HEK293 (cell line): ENCODE results near the gene ABCA2.

Experiments
- TRIM28 ChIP-seq: IDR thresholded peaks from 2 replicates; pipeline ENCODE4 v1.6.1; 2011; ENCODE audit warnings: low read length, control low read depth, borderline replicate concordance
- ZBTB21 ChIP-seq: fragments of 450-650 bp; formaldehyde crosslinking; IDR thresholded peaks from 2 replicates; pipeline ENCODE4 v1.5.1; 2017; ENCODE audit warnings: missing biosample characterization, missing genetic modification characterization
- ZBTB44 ChIP-seq: fragments of 450-650 bp; IDR thresholded peaks from 2 replicates; pipeline ENCODE4 v1.5.1; 2018; ENCODE audit warnings: missing biosample characterization, mild to moderate bottlenecking, missing genetic modification characterization

DNA sequence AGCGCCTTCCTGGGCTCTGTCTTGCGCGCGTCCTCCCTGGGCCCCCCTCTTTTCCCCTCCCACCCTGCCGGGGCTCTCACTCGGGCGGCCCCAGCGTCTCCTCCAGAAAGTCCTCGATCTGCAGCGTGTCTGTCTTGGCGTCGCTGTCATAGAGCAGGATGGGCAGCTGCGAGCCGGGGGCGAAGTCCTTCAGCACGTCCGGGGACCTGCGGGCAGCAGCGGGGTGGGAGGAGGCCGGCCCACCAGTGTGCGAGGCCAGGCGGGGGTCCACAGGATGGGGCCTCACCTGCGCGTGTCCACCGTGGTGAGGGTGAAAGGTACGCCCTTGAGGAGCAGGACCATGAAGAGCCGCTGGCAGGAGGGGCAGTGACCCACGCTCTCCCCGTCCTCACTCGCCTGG lies 32.7 kb downstream of the ABCA2 start:
- TF ChIP-seq ZBTB21 (tag by site-specific recombination): no peak
- TF ChIP-seq ZBTB44: no peak
- TF ChIP-seq TRIM28: no peak
